ENCODE results near the gene ARMC8. TPM values are rescaled to one million over a fixed set of nuclear protein-coding genes. Genes with fewer than 3 reads are reported as not detected.

Gene ARMC8
- 85.6 and 90.6 TPM in 2 replicates for polyA plus RNA-seq
- 132 and 136 TPM in 2 replicates for polyA minus RNA-seq

- TF ChIP-seq REST (IDR thresholded peaks at IDR 0.05; ENCODE audit: borderline replicate concordance): peak; percentile 86
- TF ChIP-seq EP300 (conservative IDR thresholded peaks at IDR 0.05; ENCODE audit: poor library complexity, severe bottlenecking): peak; percentile 99
- TF ChIP-seq CTCF (IDR thresholded peaks at IDR 0.05; ENCODE audit: poor library complexity, severe bottlenecking): no peak
- peak; percentile 73 for TF ChIP-seq POLR2AphosphoS5 (IDR thresholded peaks at IDR 0.05)
- no peak for TF ChIP-seq EZH2 (IDR thresholded peaks at IDR 0.05; ENCODE audit: borderline replicate concordance, insufficient read depth, low read length, poor library complexity, severe bottlenecking)
- TF ChIP-seq SMC3 (conservative IDR thresholded peaks at IDR 0.05; ENCODE audit: poor library complexity): peak; percentile 37
- TF ChIP-seq MXI1 (conservative IDR thresholded peaks at IDR 0.05; ENCODE audit: poor library complexity, severe bottlenecking): peak; percentile 87
- peak; percentile 96 for TF ChIP-seq TAF1 (IDR thresholded peaks at IDR 0.05; ENCODE audit: low read depth)
- TF ChIP-seq RAD21 (conservative IDR thresholded peaks at IDR 0.05): no peak
- Histone ChIP-seq H3K9me3 (ENCODE audit: low read length) (no peaks in the 10 kb centered on the region), H3K27me3 (ENCODE audit: insufficient read depth, low read depth, low read length) (peaks cover 15% of the 10 kb centered on the region), H3K27ac (ENCODE audit: low read length) (peak within 1 kb of the TSS; percentile 91), H3K4me2 (ENCODE audit: low read length) (peak within 1 kb of the TSS; percentile 64), H4K20me1 (ENCODE audit: insufficient read depth) (no peaks in the 10 kb centered on the region), H3K36me3 (ENCODE audit: insufficient read depth, low read length) (no peaks in the 10 kb centered on the region), H3K9me2 (ENCODE audit: insufficient read depth, low read length) (no peaks in the 10 kb centered on the region), H3K9ac (ENCODE audit: low read length) (peak within 1 kb of the TSS; percentile 89), H2AFZ (ENCODE audit: low read depth, low read length) (peak within 1 kb of the TSS; percentile 53), H3K79me2 (replicated peaks; ENCODE audit: insufficient read depth, low read length) (peaks cover 45% of the 10 kb centered on the region), H3F3A (ENCODE audit: insufficient read depth, low read length, poor library complexity, severe bottlenecking) (no peaks in the 10 kb centered on the region), H3K4me3 (ENCODE audit: low read length) (peak within 1 kb of the TSS; percentile 84)
These were observed at the start of gene ARMC8 for GRCh38 chr3:138187296-138188012. ARMC8 (plus strand) TSS chr3:138187301; CDS start chr3:138187555, 254 bp downstream.

GRCh38 chr3:138137861-138138260 is 49.2 kb upstream of the ARMC8 start:
- no peak for TF ChIP-seq CTCF (IDR thresholded peaks at IDR 0.05; ENCODE audit: poor library complexity, severe bottlenecking)
- TF ChIP-seq RAD21 (conservative IDR thresholded peaks at IDR 0.05): no peak
- no peak for TF ChIP-seq TAF1 (IDR thresholded peaks at IDR 0.05; ENCODE audit: low read depth)
- TF ChIP-seq EP300 (conservative IDR thresholded peaks at IDR 0.05; ENCODE audit: poor library complexity, severe bottlenecking): no peak
- TF ChIP-seq EZH2 (IDR thresholded peaks at IDR 0.05; ENCODE audit: borderline replicate concordance, insufficient read depth, low read length, poor library complexity, severe bottlenecking): no peak
- no peak for TF ChIP-seq SMC3 (conservative IDR thresholded peaks at IDR 0.05; ENCODE audit: poor library complexity)
- no peak for TF ChIP-seq MXI1 (conservative IDR thresholded peaks at IDR 0.05; ENCODE audit: poor library complexity, severe bottlenecking)
- no peak for TF ChIP-seq REST (IDR thresholded peaks at IDR 0.05; ENCODE audit: borderline replicate concordance)
- no peak for TF ChIP-seq POLR2AphosphoS5 (IDR thresholded peaks at IDR 0.05)
- H2AFZ ChIP-seq (ENCODE audit: low read depth, low read length): no peak overlapping the region
- no peaks in the 10 kb centered on the region for H3K9me2 ChIP-seq (ENCODE audit: insufficient read depth, low read length)
- H3K27ac ChIP-seq (ENCODE audit: low read length): no peak overlapping the region
- H3K27me3 ChIP-seq (ENCODE audit: insufficient read depth, low read depth, low read length): no peaks in the 10 kb centered on the region
- H3K9me3 ChIP-seq (ENCODE audit: low read length): no peaks in the 10 kb centered on the region
- H3K4me3 ChIP-seq (ENCODE audit: low read length): no peak overlapping the region
- H4K20me1 ChIP-seq (ENCODE audit: insufficient read depth): no peaks in the 10 kb centered on the region
- H3K79me2 ChIP-seq (replicated peaks; ENCODE audit: insufficient read depth, low read length): no peaks in the 10 kb centered on the region
- H3K9ac ChIP-seq (ENCODE audit: low read length): no peak overlapping the region
- H3K4me2 ChIP-seq (ENCODE audit: low read length): no peak overlapping the region
- H3F3A ChIP-seq (ENCODE audit: insufficient read depth, low read length, poor library complexity, severe bottlenecking): no peaks in the 10 kb centered on the region
- no peaks in the 10 kb centered on the region for H3K36me3 ChIP-seq (ENCODE audit: insufficient read depth, low read length)
